Measurements from ENCODE around the gene GPC5.

Gene GPC5

GRCh38 chr13:91459485-91459884, 61.1 kb downstream of the GPC5 start:
- TF ChIP-seq, protein P1, sequence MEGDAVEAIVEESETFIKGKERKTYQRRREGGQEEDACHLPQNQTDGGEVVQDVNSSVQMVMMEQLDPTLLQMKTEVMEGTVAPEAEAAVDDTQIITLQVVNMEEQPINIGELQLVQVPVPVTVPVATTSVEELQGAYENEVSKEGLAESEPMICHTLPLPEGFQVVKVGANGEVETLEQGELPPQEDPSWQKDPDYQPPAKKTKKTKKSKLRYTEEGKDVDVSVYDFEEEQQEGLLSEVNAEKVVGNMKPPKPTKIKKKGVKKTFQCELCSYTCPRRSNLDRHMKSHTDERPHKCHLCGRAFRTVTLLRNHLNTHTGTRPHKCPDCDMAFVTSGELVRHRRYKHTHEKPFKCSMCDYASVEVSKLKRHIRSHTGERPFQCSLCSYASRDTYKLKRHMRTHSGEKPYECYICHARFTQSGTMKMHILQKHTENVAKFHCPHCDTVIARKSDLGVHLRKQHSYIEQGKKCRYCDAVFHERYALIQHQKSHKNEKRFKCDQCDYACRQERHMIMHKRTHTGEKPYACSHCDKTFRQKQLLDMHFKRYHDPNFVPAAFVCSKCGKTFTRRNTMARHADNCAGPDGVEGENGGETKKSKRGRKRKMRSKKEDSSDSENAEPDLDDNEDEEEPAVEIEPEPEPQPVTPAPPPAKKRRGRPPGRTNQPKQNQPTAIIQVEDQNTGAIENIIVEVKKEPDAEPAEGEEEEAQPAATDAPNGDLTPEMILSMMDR (IDR thresholded peaks at IDR 0.05; ENCODE audit: extremely low read depth, missing control alignments): no peak
- DNase-seq (ENCODE audit: low spot score): no peak

DNA sequence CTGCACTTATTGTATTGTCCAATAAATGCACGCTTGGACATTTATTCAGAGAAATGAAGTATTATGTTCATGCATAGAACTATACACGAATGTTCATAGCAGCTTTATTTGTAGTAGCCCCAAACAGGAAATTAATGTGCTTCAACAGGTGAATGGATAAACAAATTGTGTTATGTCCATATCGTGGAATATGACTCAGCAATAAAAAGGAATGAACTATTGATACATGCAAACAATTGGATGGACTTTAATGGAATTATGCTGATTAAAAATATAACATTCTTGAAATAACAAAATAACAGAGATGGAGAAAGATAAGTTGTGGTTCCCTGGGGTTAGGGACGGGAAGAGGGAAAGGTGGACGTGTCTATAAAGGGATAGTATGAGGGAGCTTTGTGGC, 65.9 kb downstream of the GPC5 start:
- no peak for DNase-seq (ENCODE audit: low spot score)
- TF ChIP-seq, protein P1 (IDR thresholded peaks at IDR 0.05; ENCODE audit: extremely low read depth, missing control alignments): no peak

DNA sequence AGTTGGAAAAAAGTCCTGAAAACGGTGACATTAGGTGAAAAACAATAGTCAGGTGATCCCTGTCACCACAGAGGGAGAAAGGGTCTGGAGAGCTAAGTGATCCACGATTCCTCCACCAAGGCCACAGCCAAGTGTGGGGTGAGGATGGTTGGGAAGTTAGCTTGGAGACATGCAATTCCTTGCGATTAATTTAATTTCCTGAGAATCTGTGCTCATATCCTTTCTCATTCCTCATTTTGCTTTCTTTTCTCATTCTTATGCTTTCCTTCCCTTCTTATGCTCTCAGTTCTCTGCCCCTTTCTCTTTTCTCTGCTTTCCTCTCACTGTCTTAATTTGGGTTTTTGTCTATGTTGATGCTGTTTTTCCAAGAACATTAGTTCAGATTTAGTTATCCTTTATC, 68.8 kb downstream of the GPC5 start:
- DNase-seq (ENCODE audit: low spot score): no peak
- TF ChIP-seq, protein P1 (IDR thresholded peaks at IDR 0.05; ENCODE audit: extremely low read depth, missing control alignments): no peak

GRCh38 chr13:91468301-91468700, 69.9 kb downstream of the GPC5 start:
- no peak for DNase-seq (ENCODE audit: low spot score)
- TF ChIP-seq, protein P1 (IDR thresholded peaks at IDR 0.05; ENCODE audit: extremely low read depth, missing control alignments): no peak

DNA sequence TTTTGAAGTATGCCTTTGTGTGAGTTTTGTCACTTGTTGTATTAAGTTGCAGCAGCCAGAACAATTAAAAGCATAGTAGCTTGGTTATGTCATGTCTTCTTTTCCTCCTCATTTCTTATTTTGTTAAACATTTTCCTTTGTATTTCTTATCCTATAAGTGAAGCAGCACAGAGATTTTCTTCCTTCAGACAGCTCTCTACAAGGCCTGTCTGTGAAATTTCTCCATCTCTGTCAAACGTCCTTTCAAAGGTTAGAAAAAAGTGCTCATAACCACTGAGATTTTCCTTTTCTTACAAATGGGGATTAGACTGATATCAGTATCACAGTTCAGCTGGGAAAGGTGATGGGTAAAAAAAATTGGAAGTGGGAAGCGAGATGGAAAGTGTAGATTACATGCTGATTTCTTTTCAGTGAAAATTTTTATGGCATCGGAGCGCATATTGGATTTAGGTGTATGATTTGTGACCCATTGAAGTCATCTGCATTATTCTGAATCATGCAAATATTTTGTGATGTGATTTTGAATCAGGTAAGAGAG, 71.7 kb downstream of the GPC5 start:
- TF ChIP-seq, protein P1 (IDR thresholded peaks at IDR 0.05; ENCODE audit: extremely low read depth, missing control alignments): no peak
- no peak for DNase-seq (ENCODE audit: low spot score)

GRCh38 chr13:91470681-91471080, 72.3 kb downstream of the GPC5 start:
- DNase-seq (ENCODE audit: low spot score): no peak
- TF ChIP-seq, protein P1 (IDR thresholded peaks at IDR 0.05; ENCODE audit: extremely low read depth, missing control alignments): no peak

DNA sequence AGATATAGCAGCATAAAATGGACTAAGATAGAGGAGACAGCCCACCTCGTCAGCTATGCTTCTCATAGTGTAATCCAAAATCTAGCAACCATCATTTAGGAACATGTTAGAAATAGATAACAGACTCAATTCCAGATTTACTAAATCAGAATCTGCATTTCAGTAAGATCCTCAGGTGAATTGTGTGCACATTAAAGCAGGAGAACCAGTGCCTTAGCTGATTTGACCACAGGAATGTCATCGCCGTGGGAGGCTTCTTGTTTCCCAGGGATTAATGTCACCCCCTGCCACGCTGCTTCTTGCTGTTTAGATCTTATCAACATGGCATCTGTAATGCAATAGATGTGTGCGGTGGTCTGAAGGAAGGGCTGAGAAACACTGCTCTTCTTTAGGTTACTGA, 84.0 kb downstream of the GPC5 start:
- DNase-seq (ENCODE audit: low spot score): no peak
- TF ChIP-seq, protein P1 (IDR thresholded peaks at IDR 0.05; ENCODE audit: extremely low read depth, missing control alignments): no peak

Measured in GM20000 (cell line).